K562 (cell line): ENCODE results near the gene PGS1. TPM values are rescaled to one million over a fixed set of nuclear protein-coding genes. Genes with fewer than 3 reads are reported as not detected.

Experiments
- ATAC-seq: fragments of 200-7000 bp; cut with Tn5 transposase; 3 replicates; pipeline ENCODE4 v1.9.1; 2020; ENCODE audit warnings: moderate library complexity
- BruUV-seq: library from RNA; stranded (reverse); fragments of 400-500 nt; replicated peaks from 2 replicates; lab custom pipeline; 2021; lab: Mats Ljungman, UMichigan
- CTCF ChIA-PET: fragments of 300-600 bp; formaldehyde crosslinking; extraction: SDS; loops from one replicate; lab custom pipeline; 2021; ENCODE audit warnings: low intra/inter-chr PET ratio; lab: Yijun Ruan, JAX
- POLR2A ChIA-PET: fragments of 300-600, 350-650 bp; sonication (Branson Sonifier 250); formaldehyde crosslinking; extraction: SDS; loops from one replicate; lab custom pipeline; 2021; ENCODE audit warnings: antibody characterized with exemption, inconsistent platforms; lab: Yijun Ruan, JAX
- DNase-seq, 4 experiments: peaks; one replicate each; pipeline versions ENCODE4 v3.0.0 to v3.0.0-alpha.2; 2011 to 2018; ENCODE audit warnings: low spot score in 3 of 4, mixed read lengths in 3 of 4; ENCODE audit errors: extremely low read depth in 1 of 4
- FAIRE-seq: peaks from 2 replicates; lab custom pipeline; 2011; peaks lifted over from hg19 to GRCh38; lab: Jason Lieb, UNC
- H2AFZ ChIP-seq: 2 replicates; pipeline ENCODE4 v1.6.0; 2011; ENCODE audit warnings: low read depth, low read length, control low read depth, inconsistent platforms
- H3K27ac ChIP-seq: fragments of 200-600 bp; 3 replicates; pipeline ENCODE4 v1.8.0; 2011; ENCODE audit warnings: low read depth, mild to moderate bottlenecking, control low read depth, inconsistent platforms, low read length, moderate library complexity, mixed read lengths; ENCODE audit errors: extremely low read depth
- H3K27me3 ChIP-seq, 2 experiments: fragments of 300-600 bp in 1 of 2; 2 replicates in 1 of 2; 3 replicates in 1 of 2; pipeline versions ENCODE4 v1.6.0 to v1.8.0; 2011; ENCODE audit warnings: inconsistent platforms in 2 of 2, low read length in 2 of 2, mild to moderate bottlenecking in 1 of 2, mixed read lengths in 1 of 2, moderate library complexity in 1 of 2; ENCODE audit not compliant: control insufficient read depth in 2 of 2, insufficient read depth in 2 of 2
- H3K36me3 ChIP-seq: fragments of 300-600 bp; 3 replicates; pipeline ENCODE4 v1.8.0; 2011; ENCODE audit warnings: mild to moderate bottlenecking, low read length, inconsistent platforms; ENCODE audit not compliant: control insufficient read depth, insufficient read depth
- H3K4me1 ChIP-seq, 2 experiments: fragments of 200-600 bp in 1 of 2; replicated peaks in 1 of 2; 2 replicates in 1 of 2; 3 replicates in 1 of 2; pipeline versions ENCODE4 v1.5.1 to v1.8.0; 2011; ENCODE audit warnings: inconsistent platforms in 2 of 2, low read length in 2 of 2, mild to moderate bottlenecking in 1 of 2, mixed read lengths in 1 of 2, moderate library complexity in 1 of 2; ENCODE audit not compliant: control insufficient read depth in 2 of 2, insufficient read depth in 2 of 2
- H3K4me2 ChIP-seq: 2 replicates; pipeline ENCODE4 v1.6.1; 2011; ENCODE audit warnings: low read length, control low read depth, inconsistent platforms, mixed read lengths; ENCODE audit not compliant: insufficient read depth
- H3K4me3 ChIP-seq: fragments of 200-600 bp; sonication (generic), shearing (Covaris generic); 2 replicates; pipeline ENCODE4 v1.5.1; 2016; ENCODE audit warnings: control low read depth, inconsistent platforms
- H3K79me2 ChIP-seq: fragments of 200-600 bp; 3 replicates; pipeline ENCODE4 v1.8.0; 2011; ENCODE audit warnings: low read length, inconsistent platforms; ENCODE audit not compliant: control insufficient read depth, insufficient read depth
- H3K9ac ChIP-seq, 2 experiments: 2 replicates each; pipeline versions ENCODE4 v1.6.0 to v1.6.1; 2011; ENCODE audit warnings: low read depth in 2 of 2, low read length in 2 of 2, control low read depth in 1 of 2, inconsistent platforms in 1 of 2, mild to moderate bottlenecking in 1 of 2, mixed read lengths in 1 of 2; ENCODE audit not compliant: insufficient read depth in 1 of 2
- H3K9me1 ChIP-seq: one replicate; pipeline ENCODE4 v1.6.0; 2011; ENCODE audit warnings: inconsistent platforms, mild to moderate bottlenecking, low read length, moderate library complexity; ENCODE audit not compliant: control insufficient read depth, insufficient read depth
- H3K9me3 ChIP-seq: replicated peaks from 2 replicates; pipeline ENCODE4 v1.5.1; 2011; ENCODE audit warnings: low read depth, low read length, inconsistent platforms; ENCODE audit not compliant: control insufficient read depth, insufficient read depth
- H4K20me1 ChIP-seq: replicated peaks from 2 replicates; pipeline ENCODE4 v1.6.1; 2011; ENCODE audit warnings: low read length, inconsistent platforms, mixed read lengths; ENCODE audit not compliant: control insufficient read depth, insufficient read depth
- GTF2A2 ChIP-seq: IDR thresholded peaks from 2 replicates; pipeline ENCODE4 v1.6.1; 2016; ENCODE audit warnings: mild to moderate bottlenecking, missing genetic modification characterization, missing compliant biosample characterization
- KDM5B ChIP-seq: fragments of 200-600 bp; sonication (generic); IDR thresholded peaks from 2 replicates; pipeline ENCODE4 v1.6.1; 2012; ENCODE audit warnings: low read depth, mild to moderate bottlenecking, moderate library complexity, low read length, control low read depth, inconsistent platforms; ENCODE audit not compliant: insufficient replicate concordance
- PRPF4 ChIP-seq: fragments of 200-400 bp; formaldehyde crosslinking; IDR thresholded peaks from one replicate; pipeline ENCODE4 v1.6.1; 2017; ENCODE audit warnings: low read length, low read depth, mild to moderate bottlenecking; ENCODE audit not compliant: insufficient read depth, poor library complexity, severe bottlenecking
- RBBP5 ChIP-seq: fragments of 200-600 bp; sonication (generic); IDR thresholded peaks from 2 replicates; pipeline ENCODE4 v1.6.1; 2012; ENCODE audit warnings: borderline replicate concordance, mild to moderate bottlenecking, low read length, control low read depth, inconsistent platforms; ENCODE audit not compliant: insufficient read depth, poor library complexity, severe bottlenecking
- SIX5 ChIP-seq, 2 experiments: IDR thresholded peaks; 2 replicates each; pipeline ENCODE4 v1.6.1; 2011; ENCODE audit warnings: low read length in 2 of 2, borderline replicate concordance in 1 of 2, low read depth in 1 of 2, mild to moderate bottlenecking in 1 of 2, moderate library complexity in 1 of 2; ENCODE audit not compliant: insufficient read depth in 1 of 2
- WGBS: fragments of 100-300 bp; shearing (Covaris generic); methylation state at CpG from one replicate; pipeline ENCODE4 v1.1.6; 2016; ENCODE audit warnings: low coverage, mixed read lengths; ENCODE audit not compliant: insufficient coverage; ENCODE audit errors: missing lambda C conversion rate; 5-methylcytosine and 5-hydroxymethylcytosine counted together
- in situ Hi-C: fragments of 300-500 bp; cut with MboI; formaldehyde crosslinking; loops from 4 replicates; pipeline ENCODE4 v1.15.0; 2018; ENCODE audit warnings: inconsistent platforms, mixed read lengths
- intact Hi-C: fragments of 100-400 bp; cut with micrococcal nuclease; formaldehyde crosslinking; loops from 2 replicates; pipeline ENCODE4 v1.14.2; 2022
- polyA plus RNA-seq, 8 experiments: library from polyadenylated mRNA; depleted of rRNA in 4 of 8; stranded (reverse) in 5 of 8; unstranded in 3 of 8; fragments of >200 nt; fragmentation: Nextera tagmentation in 2 of 8; fragmentation: Illumina TruSeq in 1 of 8; extraction: Ambion mirVana in 2 of 8; extraction: Trizol in 1 of 8; gene quantifications; 2 replicates each; pipeline versions ENCODE4 v1.2.1 to v1.2.3, GENCODE V29; 2011 to 2014; ENCODE audit warnings: inconsistent platforms in 1 of 8, missing spikeins in 1 of 8
- total RNA-seq, 7 experiments: library from RNA; depleted of rRNA in 6 of 7; stranded (reverse); fragments of >200 nt in 6 of 7; fragmentation: Illumina TruSeq in 2 of 7; extraction: Trizol in 2 of 7; gene quantifications; 2 replicates each; pipeline versions ENCODE4 v1.2.1 to v1.2.3, GENCODE V29; 2011 to 2021; ENCODE audit warnings: low replicate concordance in 1 of 7
- TF ChIP-seq, protein P1 (sequence below): fragments of 250-450 bp; sonication (Bioruptor Pico); IDR thresholded peaks from 2 replicates; pipeline ENCODE4 v1.8.0; 2021; ENCODE audit warnings: mild to moderate bottlenecking, moderate library complexity
- TF ChIP-seq, protein P2 (sequence below), 2 experiments: IDR thresholded peaks; 2 replicates each; pipeline ENCODE4 v1.6.1; 2012; ENCODE audit warnings: improper control_type of control experiment in 2 of 2, low read depth in 2 of 2, low read length in 2 of 2, borderline replicate concordance in 1 of 2

The PGS1 gene
- total and polyA plus RNA-seq, 9 of the 15 experiments (the other 6 are each of a cell fraction or from before 2014, with no cell fraction given): 1.3 to 39.4 (median 22.3) TPM

DNA sequence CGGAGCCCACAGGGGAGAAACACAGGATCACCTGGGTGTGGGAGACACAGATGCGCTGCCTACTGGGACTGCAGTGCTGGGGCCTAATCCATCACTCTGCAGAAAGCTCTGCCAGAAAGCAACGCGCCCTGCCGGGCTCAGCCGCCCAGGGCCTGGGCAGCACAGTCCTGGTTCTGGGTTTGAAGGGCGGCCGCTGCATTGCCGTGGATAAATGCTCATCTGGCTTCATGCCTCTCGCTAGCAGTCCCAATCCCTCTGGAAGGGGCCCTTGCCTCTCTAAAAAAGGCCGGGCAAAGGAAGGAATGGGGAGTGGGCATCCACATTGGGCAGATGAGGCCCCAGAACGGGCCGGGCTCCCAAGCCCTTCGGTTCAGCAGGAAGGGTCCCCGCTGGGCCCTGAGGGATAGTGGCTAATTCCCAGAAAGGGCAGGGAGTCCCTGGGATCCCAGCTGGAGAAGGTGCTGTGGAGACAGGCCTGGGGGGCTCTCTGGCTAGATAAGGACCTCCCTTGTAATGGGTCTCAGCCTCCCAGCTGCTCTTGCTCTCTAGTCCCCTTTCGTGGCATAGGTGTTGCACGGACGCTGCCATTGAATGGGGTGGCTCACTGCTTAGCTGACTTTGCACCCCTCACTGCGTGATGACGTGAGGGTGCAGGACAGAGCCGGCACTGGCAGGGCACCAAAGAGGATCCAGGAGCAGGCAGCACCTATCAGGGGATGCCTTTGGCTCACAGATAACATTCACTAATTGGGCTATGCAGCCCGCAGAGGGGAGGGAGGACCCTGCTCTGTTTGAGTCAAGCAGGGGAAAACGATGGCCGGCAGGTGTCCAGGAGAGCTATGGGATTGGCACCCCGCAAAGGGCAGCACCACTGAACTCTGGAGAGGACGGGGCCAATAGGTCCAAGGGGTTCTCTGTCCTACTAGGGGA, 88.6 kb downstream of the PGS1 start:
- BruUV-seq: no TSS peak

More for the DNA sequence above, 88.6 kb downstream of the PGS1 start:
- ChIA-PET CTCF (no interaction called here), POLR2A (interaction anchor here (0.6 kb wide), 1 partner anchor 211 kb away, joined by 4 read pairs; no protein-coding TSS in a partner anchor)
- H3K36me3 ChIP-seq: no peaks in the 10 kb centered on the region
- H3K27me3 ChIP-seq: peaks cover 49 to 62% of the 10 kb centered on the region in 2 experiments
- H3K4me1 ChIP-seq: peaks cover 0 to 4% of the 10 kb centered on the region in 2 experiments; a peak in 1 of 5 replicates
- intact Hi-C loops: no loop called here
- H3K9me1 ChIP-seq: peaks cover 4% of the 10 kb centered on the region
- H3K9ac ChIP-seq: 0 out of 4 replicates have a peak overlapping the region, but pooled peaks of 1 of the 2 experiments have one; percentile 20
- WGBS: 13% methylated on average over 26 of the region's 26 CpGs
- FAIRE-seq: no peak
- H2AFZ ChIP-seq: no peak overlapping the region
- DNase-seq: no peak
- in situ Hi-C loops: no loop called here
- TF ChIP-seq, protein P1, sequence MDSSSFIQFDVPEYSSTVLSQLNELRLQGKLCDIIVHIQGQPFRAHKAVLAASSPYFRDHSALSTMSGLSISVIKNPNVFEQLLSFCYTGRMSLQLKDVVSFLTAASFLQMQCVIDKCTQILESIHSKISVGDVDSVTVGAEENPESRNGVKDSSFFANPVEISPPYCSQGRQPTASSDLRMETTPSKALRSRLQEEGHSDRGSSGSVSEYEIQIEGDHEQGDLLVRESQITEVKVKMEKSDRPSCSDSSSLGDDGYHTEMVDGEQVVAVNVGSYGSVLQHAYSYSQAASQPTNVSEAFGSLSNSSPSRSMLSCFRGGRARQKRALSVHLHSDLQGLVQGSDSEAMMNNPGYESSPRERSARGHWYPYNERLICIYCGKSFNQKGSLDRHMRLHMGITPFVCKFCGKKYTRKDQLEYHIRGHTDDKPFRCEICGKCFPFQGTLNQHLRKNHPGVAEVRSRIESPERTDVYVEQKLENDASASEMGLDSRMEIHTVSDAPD (CRISPR knock-in tag): no peak
- TF ChIP-seq PRPF4: no peak
- TF ChIP-seq, protein P2, sequence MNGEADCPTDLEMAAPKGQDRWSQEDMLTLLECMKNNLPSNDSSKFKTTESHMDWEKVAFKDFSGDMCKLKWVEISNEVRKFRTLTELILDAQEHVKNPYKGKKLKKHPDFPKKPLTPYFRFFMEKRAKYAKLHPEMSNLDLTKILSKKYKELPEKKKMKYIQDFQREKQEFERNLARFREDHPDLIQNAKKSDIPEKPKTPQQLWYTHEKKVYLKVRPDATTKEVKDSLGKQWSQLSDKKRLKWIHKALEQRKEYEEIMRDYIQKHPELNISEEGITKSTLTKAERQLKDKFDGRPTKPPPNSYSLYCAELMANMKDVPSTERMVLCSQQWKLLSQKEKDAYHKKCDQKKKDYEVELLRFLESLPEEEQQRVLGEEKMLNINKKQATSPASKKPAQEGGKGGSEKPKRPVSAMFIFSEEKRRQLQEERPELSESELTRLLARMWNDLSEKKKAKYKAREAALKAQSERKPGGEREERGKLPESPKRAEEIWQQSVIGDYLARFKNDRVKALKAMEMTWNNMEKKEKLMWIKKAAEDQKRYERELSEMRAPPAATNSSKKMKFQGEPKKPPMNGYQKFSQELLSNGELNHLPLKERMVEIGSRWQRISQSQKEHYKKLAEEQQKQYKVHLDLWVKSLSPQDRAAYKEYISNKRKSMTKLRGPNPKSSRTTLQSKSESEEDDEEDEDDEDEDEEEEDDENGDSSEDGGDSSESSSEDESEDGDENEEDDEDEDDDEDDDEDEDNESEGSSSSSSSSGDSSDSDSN (IDR thresholded peaks at IDR 0.05; ENCODE audit: borderline replicate concordance in 1 of 2, low read depth in 2 of 2, low read length in 2 of 2): no peak
- TF ChIP-seq KDM5B: no peak
- TF ChIP-seq RBBP5: no peak
- TF ChIP-seq GTF2A2: no peak
- no peak for TF ChIP-seq SIX5 (IDR thresholded peaks at IDR 0.05; ENCODE audit: borderline replicate concordance in 1 of 2, insufficient read depth in 1 of 2, low read depth in 1 of 2, low read length in 2 of 2)
- H3K9me3 ChIP-seq: no peaks in the 10 kb centered on the region
- H3K4me3 ChIP-seq: no peak overlapping the region
- no peak overlapping the region for H3K4me2 ChIP-seq
- no peak overlapping the region for H3K27ac ChIP-seq
- no peaks in the 10 kb centered on the region for H3K79me2 ChIP-seq
- no peak for ATAC-seq
- no peaks in the 10 kb centered on the region for H4K20me1 ChIP-seq
